Kidney tubule cell (primary cell): Measurements from ENCODE around the gene FAM177A1.
A peak's percentile ranks its signal among the peaks of the same experiment; 100 is the strongest.
"Not testable (repeated sequence)": the region's sequence is repeated elsewhere in the genome, so short reads cannot be mapped to it uniquely, and the experiment has no call there.

Experiments used
- DNase-seq: peaks from one replicate; pipeline ENCODE4 v3.0.0-alpha.2; 2018; ENCODE audit warnings: low spot score

FAM177A1 gene

DNA sequence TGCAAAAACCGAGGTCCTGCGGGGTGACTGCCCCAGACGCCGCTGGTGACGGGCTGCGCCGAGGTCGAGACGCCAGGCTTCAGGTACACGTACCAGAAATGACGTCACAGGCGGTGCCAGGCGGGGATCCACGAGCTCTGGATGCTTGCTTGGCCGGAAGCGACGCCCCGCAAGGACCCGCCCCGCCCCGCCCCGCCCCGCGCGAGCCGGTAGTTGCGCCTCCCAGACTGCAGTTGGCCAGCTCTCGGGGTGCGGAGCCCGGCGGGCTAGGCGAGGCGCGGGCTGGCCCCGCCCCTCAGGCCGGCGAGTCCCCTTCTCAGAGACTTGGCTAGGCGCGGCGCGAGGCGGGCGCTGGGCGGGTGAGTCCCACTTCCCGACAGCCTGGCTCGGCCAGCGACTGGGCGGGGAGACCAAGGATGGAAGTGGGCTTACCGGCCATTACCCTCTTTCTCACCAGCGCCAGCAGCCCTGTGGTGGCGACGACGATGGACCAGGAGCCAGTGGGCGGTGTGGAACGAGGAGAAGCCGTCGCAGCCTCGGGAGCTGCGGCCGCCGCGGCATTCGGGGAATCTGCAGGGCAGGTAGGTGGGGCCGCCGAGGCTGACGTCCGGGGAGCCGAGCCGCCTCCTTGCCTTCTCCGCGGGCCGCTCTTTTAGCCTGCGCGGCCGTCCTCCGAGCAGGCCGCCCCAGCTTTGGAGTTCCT, at the start of gene FAM177A1:
FAM177A1 (plus strand) TSS at position 225 of the 703 bp plus-strand sequence; CDS start at position 417, 192 bp downstream.
- peak; percentile 98 for DNase-seq

DNA sequence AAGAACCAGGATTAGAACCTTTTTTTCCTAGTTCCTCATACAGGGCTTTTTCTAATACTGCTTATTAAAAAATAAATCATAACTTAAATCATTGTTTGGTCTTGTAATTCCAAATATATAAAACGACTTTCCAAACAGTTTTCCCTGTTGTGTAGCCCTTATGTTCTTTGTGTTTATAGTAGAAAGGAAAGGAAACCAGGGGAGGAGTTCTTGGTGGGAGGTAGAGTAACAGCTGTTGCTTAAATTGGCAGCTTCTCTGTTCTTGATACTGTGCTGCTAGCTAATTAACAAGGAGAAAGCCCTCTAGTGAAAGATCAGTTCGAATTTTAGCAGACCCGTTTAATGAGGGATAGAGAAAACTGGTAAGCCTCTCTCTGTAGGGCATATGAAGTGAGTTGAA, 48.3 kb upstream of the FAM177A1 start:
- DNase-seq = no peak

DNA sequence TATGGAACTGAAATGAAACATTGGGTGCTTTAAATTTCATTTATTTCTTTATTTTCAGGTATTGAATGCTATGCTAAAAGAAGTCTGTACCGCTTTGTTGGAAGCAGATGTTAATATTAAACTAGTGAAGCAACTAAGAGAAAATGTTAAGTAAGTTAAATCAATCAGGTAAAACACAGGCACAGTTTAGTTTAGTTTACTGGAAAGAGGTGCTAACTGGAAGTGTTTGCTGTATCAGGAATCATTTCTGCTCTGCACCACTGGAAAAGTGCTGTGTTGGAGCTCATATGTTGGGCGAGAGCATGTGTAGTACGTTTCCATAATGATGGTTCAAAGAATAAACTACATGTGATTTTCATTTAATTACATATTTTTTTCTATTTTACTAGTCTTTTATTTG, 46.6 kb upstream of the FAM177A1 start:
- no peak for DNase-seq

DNA sequence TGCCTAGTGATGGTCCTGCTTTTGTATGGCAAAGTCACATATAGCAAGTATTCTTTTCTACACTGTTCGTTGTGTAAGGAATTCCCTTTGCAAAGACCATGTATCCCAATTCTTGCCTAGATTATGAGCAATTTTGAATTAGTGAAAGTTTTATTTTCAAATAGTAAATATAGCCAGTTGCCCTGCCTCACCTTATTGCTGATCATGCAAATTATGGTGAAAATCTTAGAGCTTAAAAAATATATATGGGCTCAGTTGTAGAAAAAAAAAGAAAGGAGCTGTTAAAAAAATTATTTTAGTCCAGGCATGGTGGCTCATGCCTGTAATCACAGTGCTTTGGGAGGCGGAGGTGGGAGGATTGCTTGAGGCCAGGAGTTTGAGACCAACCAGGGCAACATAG, 44.5 kb upstream of the FAM177A1 start:
- no peak for DNase-seq

- DNase-seq = no peak
Measured at GRCh38 chr14:35004839-35005238, 41.2 kb upstream of the FAM177A1 start.

DNA sequence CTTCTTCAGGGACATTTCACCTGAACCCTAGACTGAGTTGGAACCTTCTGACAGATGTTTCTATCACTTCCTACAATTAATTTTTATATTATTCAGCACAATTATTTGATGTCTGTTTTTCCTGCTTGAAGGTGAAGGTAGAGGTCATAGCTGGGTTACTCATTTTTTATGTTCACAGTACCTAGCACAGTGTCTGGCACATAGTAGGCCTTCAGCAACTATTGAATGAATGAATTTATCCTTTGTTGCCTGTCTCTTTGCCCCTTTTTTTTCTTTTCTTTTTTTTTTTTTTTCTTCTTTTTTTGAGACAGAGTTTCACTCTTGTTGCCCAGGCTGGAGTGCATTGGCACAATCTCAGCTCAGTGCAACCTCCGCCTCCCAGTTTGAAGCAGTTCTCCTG, 29.5 kb upstream of the FAM177A1 start:
- no peak for DNase-seq

- no peak for DNase-seq
Measured at GRCh38 chr14:35020713-35021112, 25.4 kb upstream of the FAM177A1 start.

DNA sequence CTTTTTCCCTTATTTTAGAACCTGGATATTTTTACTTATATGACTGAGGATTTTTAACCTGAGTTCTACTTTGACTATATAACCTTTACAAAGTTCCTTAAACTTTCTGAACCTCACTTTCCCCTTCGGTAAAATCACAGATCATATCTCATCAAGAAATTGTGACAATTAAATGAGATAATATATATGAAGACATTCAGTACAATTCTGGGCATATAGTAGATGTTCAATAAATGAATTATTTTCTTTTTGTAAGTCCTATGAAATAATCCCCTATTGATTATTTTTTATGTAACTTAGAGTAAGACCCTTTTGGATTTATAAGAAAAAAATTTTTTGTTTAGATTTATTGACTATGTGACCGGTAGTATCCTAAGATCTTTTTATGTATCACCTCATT, 17.6 kb upstream of the FAM177A1 start:
- DNase-seq = no peak

GRCh38 chr14:35032562-35032961, 13.5 kb upstream of the FAM177A1 start:
- no peak for DNase-seq

GRCh38 chr14:35034440-35034833, 11.6 kb upstream of the FAM177A1 start:
- no peak for DNase-seq

DNA sequence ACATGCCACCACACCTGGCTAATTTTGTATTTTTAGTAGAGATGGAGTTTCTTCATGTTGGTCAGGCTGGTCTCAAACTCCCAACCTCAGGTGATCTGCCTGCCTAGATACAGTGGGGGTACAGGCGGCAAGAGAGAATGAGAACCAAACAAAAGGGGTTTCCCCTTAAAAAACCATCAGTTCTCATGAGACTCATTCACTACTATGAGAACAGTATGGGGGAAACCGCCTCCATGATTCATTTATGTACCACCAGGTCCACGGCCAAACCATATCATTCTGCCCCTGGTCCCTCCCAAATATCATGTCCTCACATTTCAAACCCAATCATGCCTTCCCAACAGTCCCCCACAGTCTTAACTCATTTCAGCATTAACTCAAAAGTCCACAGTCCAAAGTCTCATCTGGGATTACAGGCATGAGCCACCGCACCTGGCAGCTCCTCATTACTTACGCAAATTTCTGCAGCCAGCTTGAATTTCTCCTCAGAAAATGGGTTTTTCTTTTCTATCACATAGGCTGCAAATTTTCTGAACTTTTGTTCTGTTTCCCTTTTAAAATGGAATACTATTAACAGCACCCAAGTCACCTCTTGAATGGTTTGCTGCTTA, 11.0 kb upstream of the FAM177A1 start:
- DNase-seq = not testable (repeated sequence)

DNA sequence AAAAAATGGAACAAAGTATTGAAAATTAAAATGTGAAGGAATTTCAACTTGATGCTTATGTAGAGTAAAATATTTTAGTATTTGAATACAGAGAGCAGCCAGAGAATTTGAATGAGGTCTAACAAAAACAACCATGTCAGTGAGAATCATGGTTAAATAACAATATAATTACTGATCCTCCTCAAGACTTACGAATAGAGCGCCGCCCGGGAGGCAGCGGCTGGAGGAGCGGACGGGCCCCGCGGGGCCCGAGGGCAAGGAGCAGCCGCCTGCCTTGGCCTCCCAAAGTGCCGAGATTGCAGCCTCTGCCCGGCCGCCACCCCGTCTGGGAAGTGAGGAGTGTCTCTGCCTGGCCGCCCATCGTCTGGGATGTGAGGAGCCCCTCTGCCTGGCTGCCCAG, 7.8 kb upstream of the FAM177A1 start:
- not testable (repeated sequence) for DNase-seq

DNA sequence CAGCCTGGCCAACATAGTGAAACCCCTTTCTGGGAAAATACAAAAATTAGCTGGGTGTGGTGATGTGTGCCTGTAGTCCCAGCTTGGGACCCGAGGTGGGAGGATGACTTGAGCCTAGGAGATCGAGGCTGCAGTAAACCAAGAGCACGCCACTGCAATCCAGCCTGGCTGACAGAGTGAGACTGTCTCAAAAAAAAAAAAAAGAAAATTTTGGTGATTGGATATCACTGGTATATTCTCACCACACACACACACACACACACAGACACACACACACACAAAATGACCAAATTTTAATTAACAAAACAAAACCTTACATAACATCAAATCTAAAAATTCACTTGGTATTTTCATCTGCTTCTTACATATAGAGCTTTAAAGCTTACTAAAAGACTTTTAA, 3.4 kb upstream of the FAM177A1 start:
- DNase-seq = no peak

GRCh38 chr14:35043046-35043445, 3.0 kb upstream of the FAM177A1 start:
- DNase-seq = no peak

GRCh38 chr14:35044939-35045797, 904 bp upstream of the FAM177A1 start:
- DNase-seq = no peak

- DNase-seq = no peak
Measured at GRCh38 chr14:35045798-35046047, 349 bp upstream of the FAM177A1 start.

DNA sequence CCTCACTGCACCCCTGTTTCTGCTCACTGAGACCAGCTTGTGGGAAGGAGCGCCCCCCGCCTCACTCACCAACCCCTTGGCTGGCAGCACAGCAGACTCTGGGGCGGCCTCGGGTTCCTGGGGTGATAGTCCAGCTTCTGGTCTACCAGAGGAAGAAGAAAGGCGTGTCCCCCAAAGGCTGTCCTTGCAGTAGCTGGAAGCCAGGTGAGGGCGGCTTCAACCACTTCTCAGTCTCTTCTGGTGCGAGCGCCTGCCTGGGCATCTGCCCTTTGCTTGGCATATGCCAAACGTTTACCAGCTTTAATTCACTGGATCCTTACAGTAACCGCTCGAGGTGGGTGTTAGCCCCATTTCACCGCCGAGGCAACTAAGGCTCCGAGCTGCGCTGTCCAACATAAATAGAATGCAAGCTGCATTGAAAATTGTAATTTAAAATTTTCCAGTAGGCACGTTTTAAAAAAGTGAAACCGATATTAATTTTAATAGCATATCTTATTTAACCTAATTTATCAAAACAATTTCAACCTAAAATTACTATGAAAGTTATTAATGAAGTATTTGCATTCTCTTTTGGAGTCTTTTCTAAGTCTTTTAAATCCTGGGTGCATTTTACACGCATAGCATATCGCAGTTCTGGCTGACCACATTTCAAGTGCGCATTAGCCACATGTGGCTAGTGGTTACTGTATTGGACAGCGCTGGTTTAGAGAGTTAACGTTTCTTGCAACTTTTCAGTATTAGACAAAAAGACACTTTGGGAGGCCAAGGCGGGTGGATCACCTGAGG, 872 bp downstream of the FAM177A1 start:
- DNase-seq = peak; percentile 55

GRCh38 chr14:35047976-35048513, 2.0 kb downstream of the FAM177A1 start:
- no peak for DNase-seq

DNA sequence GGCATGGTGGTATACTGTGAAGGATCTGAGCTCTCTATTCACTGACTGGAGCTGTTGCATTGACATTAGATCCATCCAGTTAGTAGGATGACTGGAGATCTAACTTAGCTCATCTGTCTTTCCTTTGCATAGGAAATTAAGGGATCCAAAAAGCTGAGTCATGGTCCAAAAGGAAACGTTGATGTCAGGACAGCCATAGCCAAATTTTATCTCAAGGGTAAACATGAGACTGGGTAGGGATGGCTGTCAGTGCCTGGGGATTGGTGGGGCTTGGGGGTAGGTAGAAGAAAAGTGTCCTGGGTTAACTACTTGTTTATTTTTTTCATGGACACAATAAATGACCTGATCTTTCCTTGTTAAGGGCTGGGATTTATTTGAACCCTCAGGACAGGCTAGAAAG, 4.6 kb downstream of the FAM177A1 start:
- DNase-seq = peak; percentile 12

- DNase-seq = no peak
Measured at GRCh38 chr14:35051796-35052195, 5.7 kb downstream of the FAM177A1 start.

GRCh38 chr14:35052637-35053036, 6.6 kb downstream of the FAM177A1 start:
- no peak for DNase-seq

DNA sequence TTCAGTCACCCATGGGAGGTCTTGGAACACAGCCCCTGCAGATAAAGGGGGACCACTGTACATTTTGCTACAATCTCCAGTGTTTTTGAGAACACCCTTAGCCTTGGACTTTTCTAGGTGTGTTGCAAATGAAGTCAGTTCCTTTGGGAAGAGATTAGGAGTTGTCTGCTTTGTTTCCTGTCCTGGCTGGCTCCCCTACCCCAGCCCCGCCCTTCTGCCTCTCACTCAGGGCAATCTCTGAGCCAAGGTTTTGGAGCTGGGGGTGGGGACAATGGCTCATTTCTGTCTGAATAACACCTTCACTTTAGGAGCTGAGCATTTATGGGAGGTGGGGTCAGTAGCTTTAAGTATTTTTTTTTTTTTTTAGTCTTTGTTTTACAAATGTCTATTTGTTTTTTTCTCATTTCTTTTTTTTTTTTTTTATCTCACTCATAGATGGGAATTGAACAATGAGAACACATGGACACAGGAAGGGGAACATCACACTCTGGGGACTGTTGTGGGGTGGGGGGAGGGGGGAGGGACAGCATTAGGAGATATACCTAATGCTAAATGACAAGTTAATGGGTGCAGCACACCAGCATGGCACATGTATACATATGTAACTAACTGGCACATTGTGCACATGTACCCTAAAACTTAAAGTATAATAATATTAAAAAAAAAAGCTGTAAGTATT, 15.2 kb downstream of the FAM177A1 start:
- DNase-seq = peak; percentile 45
